H1 (cell line): ENCODE results near the gene NEU3. TPM values are rescaled to one million over a fixed set of nuclear protein-coding genes. Genes with fewer than 3 reads are reported as not detected.

Experiments
- CTCF ChIA-PET: fragments of 300-600 bp; sonication (Branson Sonifier 250); formaldehyde crosslinking; loops from one replicate; lab custom pipeline; 2021; ENCODE audit not compliant: partially characterized antibody; lab: Charles Lee
- POLR2A ChIA-PET: fragments of 300-600 bp; sonication (Branson Sonifier 250); formaldehyde crosslinking; loops from one replicate; lab custom pipeline; 2021; ENCODE audit warnings: inconsistent platforms; ENCODE audit not compliant: partially characterized antibody; lab: Charles Lee
- DNase-seq, 2 experiments: peaks; one replicate each; pipeline versions ENCODE4 v3.0.0 to v3.0.0-alpha.2; 2010 to 2022; ENCODE audit warnings: low spot score in 2 of 2, low read depth in 1 of 2, mixed read lengths in 1 of 2
- FAIRE-seq: peaks from 2 replicates; lab custom pipeline; 2011; peaks lifted over from hg19 to GRCh38; lab: Jason Lieb, UNC
- H2AFZ ChIP-seq: 2 replicates; pipeline ENCODE4 v1.8.1; 2012; ENCODE audit warnings: low read length, inconsistent platforms
- H2AK5ac ChIP-seq: 2 replicates; pipeline ENCODE4 v1.6.1; 2013; ENCODE audit warnings: low read depth, low read length
- H2BK120ac ChIP-seq: replicated peaks from 2 replicates; pipeline ENCODE3; 2013; ENCODE audit warnings: low read depth, low read length, inconsistent platforms
- H2BK12ac ChIP-seq: 2 replicates; pipeline ENCODE4 v1.6.1; 2013; ENCODE audit warnings: low read depth, low read length
- H2BK15ac ChIP-seq: 2 replicates; pipeline ENCODE4 v1.6.1; 2013; ENCODE audit warnings: low read length
- H2BK20ac ChIP-seq: 2 replicates; pipeline ENCODE4 v1.6.1; 2013; ENCODE audit warnings: low read length
- H2BK5ac ChIP-seq: 2 replicates; pipeline ENCODE4 v1.6.1; 2013; ENCODE audit warnings: low read depth, low read length
- H3K14ac ChIP-seq: 2 replicates; pipeline ENCODE4 v1.6.1; 2013; ENCODE audit warnings: inconsistent platforms; ENCODE audit not compliant: insufficient read length
- H3K18ac ChIP-seq: 2 replicates; pipeline ENCODE4 v1.6.1; 2013; ENCODE audit warnings: low read length; ENCODE audit errors: extremely low read depth
- H3K23ac ChIP-seq: 2 replicates; pipeline ENCODE4 v1.6.1; 2013; ENCODE audit warnings: inconsistent platforms; ENCODE audit not compliant: insufficient read length
- H3K23me2 ChIP-seq: 2 replicates; pipeline ENCODE4 v1.6.1; 2013; ENCODE audit warnings: low read depth, low read length
- H3K27ac ChIP-seq: 2 replicates; pipeline ENCODE4 v1.6.1; 2011; ENCODE audit warnings: low read depth, low read length, inconsistent platforms
- H3K27me3 ChIP-seq, 4 experiments: replicated peaks in 1 of 4; 1 replicate in 1 of 4; 2 replicates in 3 of 4; pipeline versions ENCODE4 v1.6.1 to v1.8.1; 2011 to 2013; ENCODE audit warnings: low read length in 3 of 4, mild to moderate bottlenecking in 3 of 4, inconsistent platforms in 2 of 4, mixed read lengths in 2 of 4, moderate library complexity in 1 of 4; ENCODE audit not compliant: control insufficient read depth in 3 of 4, insufficient read depth in 3 of 4; ENCODE audit errors: extremely low read depth in 1 of 4
- H3K36me3 ChIP-seq, 4 experiments: 2 replicates each; pipeline versions ENCODE4 v1.6.1 to v1.8.1; 2011 to 2013; ENCODE audit warnings: mild to moderate bottlenecking in 4 of 4, low read length in 3 of 4, moderate library complexity in 2 of 4, control low read depth in 1 of 4, inconsistent platforms in 1 of 4; ENCODE audit not compliant: insufficient read depth in 4 of 4, control insufficient read depth in 2 of 4
- H3K4ac ChIP-seq: replicated peaks from 2 replicates; pipeline ENCODE3; 2013; ENCODE audit warnings: low read length, low read depth, mixed read lengths, inconsistent platforms; ENCODE audit not compliant: insufficient read length
- H3K4me1 ChIP-seq, 4 experiments: replicated peaks in 1 of 4; 1 replicate in 1 of 4; 2 replicates in 3 of 4; pipeline versions ENCODE4 v1.6.1 to v1.8.1; 2011 to 2013; ENCODE audit warnings: low read length in 3 of 4, inconsistent platforms in 2 of 4, mixed read lengths in 1 of 4; ENCODE audit not compliant: insufficient read depth in 4 of 4, control insufficient read depth in 3 of 4
- H3K4me2 ChIP-seq, 2 experiments: 2 replicates each; pipeline versions ENCODE4 v1.6.1 to v1.8.1; 2011 to 2013; ENCODE audit warnings: low read depth in 2 of 2, low read length in 2 of 2, control low read depth in 1 of 2, inconsistent platforms in 1 of 2, mild to moderate bottlenecking in 1 of 2; ENCODE audit not compliant: insufficient read depth in 1 of 2
- H3K4me3 ChIP-seq, 4 experiments: fragments of 200-600, 300-600 bp in 1 of 4; sonication (generic), shearing (Covaris generic), sonication (Bioruptor Twin) in 1 of 4; 2 replicates each; pipeline versions ENCODE4 v1.5.1 to v1.8.1; 2011 to 2016; ENCODE audit warnings: low read length in 4 of 4, low read depth in 3 of 4, control low read depth in 2 of 4, inconsistent platforms in 2 of 4, mild to moderate bottlenecking in 2 of 4, mixed read lengths in 1 of 4, moderate library complexity in 1 of 4; ENCODE audit not compliant: insufficient read depth in 2 of 4; ENCODE audit errors: extremely low read depth in 1 of 4
- H3K56ac ChIP-seq: replicated peaks from 2 replicates; pipeline ENCODE3; 2013; ENCODE audit warnings: low read depth, mild to moderate bottlenecking, mixed read lengths, low read length, inconsistent platforms; ENCODE audit not compliant: insufficient read length
- H3K79me1 ChIP-seq: 2 replicates; pipeline ENCODE4 v1.6.1; 2013; ENCODE audit warnings: low read depth, low read length, control low read depth
- H3K79me2 ChIP-seq, 2 experiments: 2 replicates each; pipeline versions ENCODE4 v1.6.1 to v1.8.1; 2012 to 2013; ENCODE audit warnings: low read length in 2 of 2, mild to moderate bottlenecking in 2 of 2, inconsistent platforms in 1 of 2; ENCODE audit not compliant: insufficient read depth in 2 of 2, control insufficient read depth in 1 of 2
- H3K9ac ChIP-seq, 4 experiments: replicated peaks in 1 of 4; 1 replicate in 1 of 4; 2 replicates in 3 of 4; pipeline versions ENCODE4 v1.6.1 to v1.8.1; 2011 to 2013; ENCODE audit warnings: low read depth in 3 of 4, low read length in 3 of 4, control low read depth in 2 of 4, mild to moderate bottlenecking in 2 of 4, moderate library complexity in 2 of 4, inconsistent platforms in 1 of 4; ENCODE audit errors: extremely low read depth in 1 of 4
- H3K9me3 ChIP-seq, 2 experiments: 2 replicates each; pipeline versions ENCODE4 v1.6.1 to v1.8.1; 2012 to 2013; ENCODE audit warnings: mild to moderate bottlenecking in 2 of 2, moderate library complexity in 2 of 2, control low read depth in 1 of 2, inconsistent platforms in 1 of 2, low read depth in 1 of 2, low read length in 1 of 2, mixed read lengths in 1 of 2; ENCODE audit not compliant: insufficient read depth in 2 of 2
- H4K20me1 ChIP-seq, 2 experiments: replicated peaks in 1 of 2; 2 replicates each; pipeline versions ENCODE3 to v1.8.1; 2011 to 2013; ENCODE audit warnings: inconsistent platforms in 2 of 2, low read length in 2 of 2, mild to moderate bottlenecking in 1 of 2; ENCODE audit not compliant: insufficient read depth in 2 of 2, control insufficient read depth in 1 of 2
- H4K5ac ChIP-seq: 2 replicates; pipeline ENCODE4 v1.6.1; 2013; ENCODE audit warnings: low read length, low read depth, mixed read lengths, inconsistent platforms; ENCODE audit not compliant: insufficient read length
- H4K8ac ChIP-seq: 2 replicates; pipeline ENCODE4 v1.8.0; 2013; ENCODE audit warnings: mild to moderate bottlenecking, moderate library complexity, low read length, inconsistent platforms; ENCODE audit not compliant: insufficient read depth; ENCODE audit errors: extremely low read depth
- H4K91ac ChIP-seq: replicated peaks from 2 replicates; pipeline ENCODE3; 2013; ENCODE audit warnings: low read length, mixed read lengths, inconsistent platforms; ENCODE audit not compliant: insufficient read length
- BRCA1 ChIP-seq: IDR thresholded peaks from 2 replicates; pipeline ENCODE4 v1.6.1; 2012; ENCODE audit warnings: low read depth, low read length, improper control_type of control experiment
- CHD1 ChIP-seq: IDR thresholded peaks from 2 replicates; pipeline ENCODE4 v1.6.1; 2012; ENCODE audit warnings: low read depth, low read length, improper control_type of control experiment
- CREB1 ChIP-seq: IDR thresholded peaks from 2 replicates; pipeline ENCODE4 v1.6.1; 2012; ENCODE audit warnings: inconsistent platforms
- HDAC2 ChIP-seq, 2 experiments: fragments of 300-600 bp in 1 of 2; sonication (generic) in 1 of 2; IDR thresholded peaks; 2 replicates each; pipeline ENCODE4 v1.6.1; 2011 to 2012; ENCODE audit warnings: low read depth in 2 of 2, low read length in 2 of 2, mild to moderate bottlenecking in 2 of 2, moderate library complexity in 2 of 2, borderline replicate concordance in 1 of 2, inconsistent platforms in 1 of 2
- HDAC6 ChIP-seq: IDR thresholded peaks from one replicate; pipeline ENCODE4 v1.7.1; 2012; ENCODE audit warnings: low read depth, mild to moderate bottlenecking, inconsistent platforms, low read length, moderate library complexity
- KDM4A ChIP-seq: IDR thresholded peaks from one replicate; pipeline ENCODE4 v1.7.1; 2012; ENCODE audit warnings: low read depth, mild to moderate bottlenecking, moderate library complexity, low read length, inconsistent platforms; ENCODE audit not compliant: severe bottlenecking
- MAFK ChIP-seq: IDR thresholded peaks from 2 replicates; pipeline ENCODE4 v1.6.1; 2012; ENCODE audit warnings: low read depth, mild to moderate bottlenecking, improper control_type of control experiment, low read length
- POU5F1 ChIP-seq: IDR thresholded peaks from 2 replicates; pipeline ENCODE4 v1.6.1; 2011; ENCODE audit warnings: low read depth, mild to moderate bottlenecking, low read length, moderate library complexity
- RFX5 ChIP-seq: IDR thresholded peaks from 2 replicates; pipeline ENCODE4 v1.6.1; 2011; ENCODE audit warnings: low read depth, low read length, improper control_type of control experiment, borderline replicate concordance
- SIN3A ChIP-seq, 2 experiments: IDR thresholded peaks in 1 of 2; conservative IDR thresholded peaks in 1 of 2; 2 replicates each; pipeline ENCODE4 v1.6.1; 2011 to 2012; ENCODE audit warnings: low read length in 2 of 2, improper control_type of control experiment in 1 of 2, low read depth in 1 of 2, mild to moderate bottlenecking in 1 of 2
- SIX5 ChIP-seq: IDR thresholded peaks from 2 replicates; pipeline ENCODE4 v1.6.1; 2011; ENCODE audit warnings: mild to moderate bottlenecking, low read depth, low read length
- SP2 ChIP-seq: IDR thresholded peaks from 2 replicates; pipeline ENCODE4 v1.6.1; 2012; ENCODE audit warnings: mild to moderate bottlenecking, low read length, inconsistent platforms
- WGBS, 2 experiments: shearing (Covaris generic) in 1 of 2; methylation state at CpG; one replicate each; pipeline versions ENCODE4 v1.1.6 to v1.1.7; 2013 to 2015; ENCODE audit warnings: low lambda C conversion rate in 2 of 2, mixed read lengths in 2 of 2, inconsistent platforms in 1 of 2, low coverage in 1 of 2, missing lambda C conversion rate in 1 of 2; ENCODE audit not compliant: insufficient replicate concordance in 2 of 2, insufficient coverage in 1 of 2, insufficient read length in 1 of 2; ENCODE audit errors: extremely low coverage in 1 of 2, missing lambda C conversion rate in 1 of 2; 5-methylcytosine and 5-hydroxymethylcytosine counted together
- polyA plus RNA-seq, 7 experiments: library from polyadenylated mRNA; depleted of rRNA in 3 of 7; stranded (reverse) in 5 of 7; unstranded in 2 of 7; fragments of >200 nt in 5 of 7; fragments of 200-250 nt in 2 of 7; gene quantifications; 1 replicate in 5 of 7; 2 replicates in 1 of 7; 4 replicates in 1 of 7; pipeline versions ENCODE4 v1.2.1 to v1.2.3, GENCODE V29; 2011 to 2013; ENCODE audit warnings: missing spikeins in 2 of 7, mixed read lengths in 2 of 7
- total RNA-seq: library from RNA; stranded (reverse); fragmentation: NEBNext Ultra II Directional; extraction: Animal tissue kit (Norgen Biotek cat#: 25700); gene quantifications from 2 replicates; pipeline ENCODE4 v1.2.1, GENCODE V29; 2021

The NEU3 gene
- total and polyA plus RNA-seq, 2 of the 8 experiments (the other 6 are each of a cell fraction or from before 2014, with no cell fraction given) = 8.9 to 15.6 TPM

DNA sequence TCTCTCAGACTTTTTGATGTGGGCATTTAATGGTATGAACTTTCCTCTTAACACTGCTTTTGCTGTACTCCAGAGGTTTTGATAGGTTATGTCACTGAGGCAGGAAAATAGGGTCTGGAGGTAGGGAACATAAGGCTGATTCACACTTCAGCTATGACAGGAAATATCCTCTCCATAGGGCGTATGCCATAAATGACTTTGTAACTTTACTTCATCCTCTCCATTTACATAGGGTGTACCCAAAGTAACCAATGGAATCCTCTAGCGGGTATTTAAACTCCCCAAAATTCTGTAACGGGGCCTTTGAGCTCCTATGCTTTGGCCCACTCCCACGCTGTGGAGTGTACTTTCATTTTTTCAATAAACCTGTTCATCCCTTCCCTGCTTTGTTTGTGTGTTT lies 58.5 kb downstream of the NEU3 start:
- Histone ChIP-seq H3K23me2 (no peaks in the 10 kb centered on the region), H3K56ac (no peak overlapping the region), H2BK20ac (no peak overlapping the region), H3K79me2 (no peaks in the 10 kb centered on the region), H2BK15ac (no peak overlapping the region), H3K14ac (no peak overlapping the region), H3K27ac (no peak overlapping the region), H3K23ac (no peak overlapping the region), H3K36me3 (no peaks in the 10 kb centered on the region), H4K5ac (no peak overlapping the region), H3K4me1 (peaks cover 0 to 2% (median 0%) of the 10 kb centered on the region in 4 experiments; a peak in 1 of 7 replicates), H3K4me2 (no peak overlapping the region), H4K91ac (no peak overlapping the region), H3K27me3 (no peaks in the 10 kb centered on the region; a peak in 2 of 7 replicates), H3K4me3 (no peak overlapping the region), H3K79me1 (no peaks in the 10 kb centered on the region), H2BK12ac (no peak overlapping the region), H2BK120ac (no peak overlapping the region), H3K9ac (no peak overlapping the region), H3K18ac (no peak overlapping the region), H4K8ac (no peak overlapping the region), H2BK5ac (no peak overlapping the region), H3K4ac (no peak overlapping the region), H2AFZ (no peak overlapping the region), H3K9me3 (0 out of 4 replicates have a peak, but pooled peaks cover 0 to 4% of the 10 kb centered on the region in 2 experiments), H4K20me1 (no peaks in the 10 kb centered on the region), H2AK5ac (no peak overlapping the region)
- FAIRE-seq (no peak), DNase-seq (no peak)
- ChIA-PET CTCF (interaction anchor here (0.6 to 2.9 kb wide), 5 partner anchors 9 to 195 kb away, joined by 3 to 18 read pairs (median 3); no protein-coding TSS in a partner anchor), POLR2A (no interaction called here)
- TF ChIP-seq POU5F1 (no peak), SIN3A (conservative IDR thresholded peaks at IDR 0.05 in 1 of 2, IDR thresholded peaks at IDR 0.05 in 1 of 2; ENCODE audit: low read depth in 1 of 2, low read length in 2 of 2) (no peak), CHD1 (no peak), MAFK (no peak), SIX5 (no peak), BRCA1 (no peak), KDM4A (no peak), HDAC2 (IDR thresholded peaks at IDR 0.05; ENCODE audit: borderline replicate concordance in 1 of 2, low read depth in 2 of 2, low read length in 2 of 2) (no peak), SP2 (no peak), RFX5 (no peak), HDAC6 (no peak), CREB1 (no peak)
- WGBS, 2 experiments = 89% methylated on average over 4 of the region's 4 CpGs; no CpG with 5 or more reads in 1 of the 2 experiments
